Measurements from ENCODE around the gene SOX2. TPM values are rescaled to one million over a fixed set of nuclear protein-coding genes. Genes with fewer than 3 reads are reported as not detected.

SOX2 gene
- total RNA-seq, 1 donor from 2014 or later: 4.0 TPM

DNA sequence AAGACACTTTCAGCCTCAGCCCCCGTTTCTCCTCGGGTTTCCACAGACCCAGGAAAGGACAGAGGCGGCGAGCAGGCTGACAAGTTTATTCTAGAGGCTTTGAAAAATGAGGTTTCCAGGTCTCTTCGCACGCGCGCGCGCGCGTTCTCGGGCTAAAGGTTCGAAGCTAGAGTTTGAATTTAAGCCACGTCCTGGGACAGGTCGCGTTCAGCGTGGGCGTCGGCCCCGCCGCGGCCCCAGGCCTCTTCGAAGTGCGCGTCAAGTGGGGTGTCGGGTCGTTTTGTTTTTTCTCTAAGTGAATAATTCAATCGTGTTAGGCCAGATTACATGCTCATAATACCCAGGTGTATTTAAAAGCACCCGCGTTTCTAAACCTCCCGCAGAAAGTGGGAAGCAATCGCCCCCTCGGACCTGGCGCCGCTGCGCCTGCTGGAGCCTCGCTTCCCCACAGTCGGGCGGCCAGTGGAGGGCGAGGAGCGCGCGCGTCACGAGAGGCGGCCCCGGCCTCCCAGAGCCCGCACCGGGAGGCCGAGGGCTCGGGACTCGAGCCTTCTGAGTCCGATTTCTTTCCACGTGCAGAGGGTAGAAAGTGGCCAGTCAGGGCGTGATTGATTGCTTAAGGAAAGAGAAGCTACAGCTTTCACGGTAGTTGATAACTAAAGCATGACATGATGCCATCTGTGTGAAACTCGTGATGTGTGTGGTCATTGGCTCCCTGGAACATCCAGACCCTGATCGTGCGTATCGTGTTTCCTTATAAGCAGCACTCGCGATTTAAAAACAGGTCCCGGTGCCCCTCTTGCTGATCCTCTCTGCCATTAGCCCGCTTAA lies 15.8 kb upstream of the SOX2 start:
- Histone ChIP-seq H3K36me3 (no peaks in the 10 kb centered on the region), H3K27me3 (ENCODE audit: low read depth) (peaks cover 62% of the 10 kb centered on the region), H3K27ac (no peak overlapping the region), H3K4me1 (peaks cover 26% of the 10 kb centered on the region), H3K4me3 (peak overlapping the region; percentile 49), H3K9me3 (no peaks in the 10 kb centered on the region)
- intact Hi-C loops (cut with DNase I): no loop called here
- TF ChIP-seq, protein P1, sequence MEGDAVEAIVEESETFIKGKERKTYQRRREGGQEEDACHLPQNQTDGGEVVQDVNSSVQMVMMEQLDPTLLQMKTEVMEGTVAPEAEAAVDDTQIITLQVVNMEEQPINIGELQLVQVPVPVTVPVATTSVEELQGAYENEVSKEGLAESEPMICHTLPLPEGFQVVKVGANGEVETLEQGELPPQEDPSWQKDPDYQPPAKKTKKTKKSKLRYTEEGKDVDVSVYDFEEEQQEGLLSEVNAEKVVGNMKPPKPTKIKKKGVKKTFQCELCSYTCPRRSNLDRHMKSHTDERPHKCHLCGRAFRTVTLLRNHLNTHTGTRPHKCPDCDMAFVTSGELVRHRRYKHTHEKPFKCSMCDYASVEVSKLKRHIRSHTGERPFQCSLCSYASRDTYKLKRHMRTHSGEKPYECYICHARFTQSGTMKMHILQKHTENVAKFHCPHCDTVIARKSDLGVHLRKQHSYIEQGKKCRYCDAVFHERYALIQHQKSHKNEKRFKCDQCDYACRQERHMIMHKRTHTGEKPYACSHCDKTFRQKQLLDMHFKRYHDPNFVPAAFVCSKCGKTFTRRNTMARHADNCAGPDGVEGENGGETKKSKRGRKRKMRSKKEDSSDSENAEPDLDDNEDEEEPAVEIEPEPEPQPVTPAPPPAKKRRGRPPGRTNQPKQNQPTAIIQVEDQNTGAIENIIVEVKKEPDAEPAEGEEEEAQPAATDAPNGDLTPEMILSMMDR (IDR thresholded peaks at IDR 0.05): no peak
- peak; percentile 65 to 73 for ATAC-seq
- DNase-seq: peak; percentile 51

GRCh38 chr3:181696626-181697230 lies 15.0 kb upstream of the SOX2 start:
- Histone ChIP-seq H3K4me3 (no peak overlapping the region), H3K36me3 (no peaks in the 10 kb centered on the region), H3K9me3 (no peaks in the 10 kb centered on the region), H3K27ac (no peak overlapping the region), H3K4me1 (peaks cover 27% of the 10 kb centered on the region), H3K27me3 (ENCODE audit: low read depth) (peaks cover 70% of the 10 kb centered on the region)
- ATAC-seq (no peak), DNase-seq (no peak)
- TF ChIP-seq, protein P1 (IDR thresholded peaks at IDR 0.05): no peak
- intact Hi-C loops (cut with DNase I): no loop called here

GRCh38 chr3:181698263-181698954 lies 13.3 kb upstream of the SOX2 start:
- TF ChIP-seq, protein P1 (IDR thresholded peaks at IDR 0.05): no peak
- Histone ChIP-seq H3K4me3 (no peak overlapping the region), H3K27me3 (ENCODE audit: low read depth) (peaks cover 86% of the 10 kb centered on the region), H3K27ac (no peak overlapping the region), H3K9me3 (no peaks in the 10 kb centered on the region), H3K36me3 (no peaks in the 10 kb centered on the region), H3K4me1 (peaks cover 34% of the 10 kb centered on the region)
- DNase-seq (no peak), ATAC-seq (no peak)
- intact Hi-C loops (cut with DNase I): no loop called here

DNA sequence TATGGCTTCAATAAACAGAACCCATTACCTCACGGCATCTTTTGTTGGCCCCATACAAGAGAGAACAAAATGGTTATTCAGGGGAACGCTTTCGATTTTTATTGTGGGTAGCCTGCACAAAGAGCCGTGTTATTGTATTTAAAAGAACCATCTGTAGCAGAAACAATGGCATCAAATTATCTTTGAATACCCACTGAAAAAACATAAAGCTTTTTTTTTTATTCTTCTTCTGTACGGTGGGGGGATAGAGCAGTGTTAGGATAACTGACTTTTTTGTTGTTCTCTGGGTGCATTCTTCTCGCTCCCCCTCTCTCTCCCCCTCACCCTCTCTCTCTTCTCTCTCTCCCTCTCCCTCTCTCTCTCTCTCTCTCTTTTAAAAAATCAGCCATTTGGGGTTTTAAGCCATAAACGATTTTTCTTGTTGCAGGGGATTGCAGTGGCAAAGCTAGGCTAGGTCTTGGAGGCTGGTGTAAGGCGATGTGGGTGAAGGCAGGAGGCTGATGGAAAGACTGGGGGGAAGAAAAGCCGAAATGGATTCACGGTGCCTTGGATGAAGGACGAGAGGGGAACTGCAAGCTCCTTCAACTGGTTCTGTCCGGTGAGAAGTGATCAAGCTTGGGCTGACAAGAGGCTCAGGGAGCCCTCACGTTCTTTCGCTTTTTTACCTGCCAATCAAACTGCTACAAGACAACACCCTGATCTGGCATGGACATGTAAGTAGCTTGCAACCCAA lies 12.4 kb upstream of the SOX2 start:
- Histone ChIP-seq H3K9me3 (no peaks in the 10 kb centered on the region), H3K4me3 (no peak overlapping the region), H3K27me3 (ENCODE audit: low read depth) (peaks cover 95% of the 10 kb centered on the region), H3K27ac (no peak overlapping the region), H3K4me1 (peaks cover 39% of the 10 kb centered on the region), H3K36me3 (no peaks in the 10 kb centered on the region)
- no peak for ATAC-seq
- DNase-seq: no peak
- intact Hi-C loops (cut with DNase I): no loop called here
- TF ChIP-seq, protein P1 (IDR thresholded peaks at IDR 0.05): no peak

All from lower lobe of right lung (tissue), 2 donors.